ENCODE data around the gene ABCA13. TPM values are rescaled to one million over a fixed set of nuclear protein-coding genes. Genes with fewer than 3 reads are reported as not detected.

ABCA13 gene
- total RNA-seq, 1 donor from 2014 or later = 0.35 TPM

GRCh38 chr7:48441848-48442492 lies 270.7 kb downstream of the ABCA13 start:
- H3K4me3 ChIP-seq = no peak overlapping the region
- H3K36me3 ChIP-seq = no peaks in the 10 kb centered on the region
- H3K27ac ChIP-seq = no peak overlapping the region
- H3K9me3 ChIP-seq = no peaks in the 10 kb centered on the region
- intact Hi-C loops (cut with DNase I) = no loop called here
- H3K27me3 ChIP-seq = no peaks in the 10 kb centered on the region
- ATAC-seq (peak; percentile 61), DNase-seq (no peak)
- no peaks in the 10 kb centered on the region for H3K4me1 ChIP-seq
- TF ChIP-seq CTCF (IDR thresholded peaks at IDR 0.05) = no peak

GRCh38 chr7:48443051-48443450 lies 271.8 kb downstream of the ABCA13 start:
- Histone ChIP-seq H3K4me3 (no peak overlapping the region), H3K36me3 (no peaks in the 10 kb centered on the region), H3K4me1 (no peaks in the 10 kb centered on the region), H3K27ac (no peak overlapping the region), H3K27me3 (no peaks in the 10 kb centered on the region), H3K9me3 (no peaks in the 10 kb centered on the region)
- no peak for DNase-seq
- intact Hi-C loops (cut with DNase I) = no loop called here
- ATAC-seq = no peak
- TF ChIP-seq CTCF (IDR thresholded peaks at IDR 0.05) = no peak

- TF ChIP-seq CTCF (IDR thresholded peaks at IDR 0.05) = no peak
- Histone ChIP-seq H3K4me3 (no peak overlapping the region), H3K4me1 (no peaks in the 10 kb centered on the region), H3K9me3 (no peaks in the 10 kb centered on the region), H3K36me3 (no peaks in the 10 kb centered on the region), H3K27ac (no peak overlapping the region), H3K27me3 (no peaks in the 10 kb centered on the region)
- ATAC-seq = no peak
- DNase-seq = no peak
- intact Hi-C loops (cut with DNase I) = no loop called here
These were observed 275.5 kb downstream of the ABCA13 start for GRCh38 chr7:48446721-48447120.

GRCh38 chr7:48452218-48452617 lies 281.0 kb downstream of the ABCA13 start:
- Histone ChIP-seq H3K4me3 (no peak overlapping the region), H3K36me3 (no peaks in the 10 kb centered on the region), H3K27me3 (no peaks in the 10 kb centered on the region), H3K9me3 (no peaks in the 10 kb centered on the region), H3K27ac (no peak overlapping the region), H3K4me1 (no peaks in the 10 kb centered on the region)
- ATAC-seq (no peak), DNase-seq (no peak)
- intact Hi-C loops (cut with DNase I) = no loop called here
- no peak for TF ChIP-seq CTCF (IDR thresholded peaks at IDR 0.05)

GRCh38 chr7:48454750-48455192 lies 283.5 kb downstream of the ABCA13 start:
- no peaks in the 10 kb centered on the region for H3K4me1 ChIP-seq
- no peaks in the 10 kb centered on the region for H3K9me3 ChIP-seq
- H3K27me3 ChIP-seq = no peaks in the 10 kb centered on the region
- TF ChIP-seq CTCF (IDR thresholded peaks at IDR 0.05) = no peak
- H3K4me3 ChIP-seq = no peak overlapping the region
- intact Hi-C loops (cut with DNase I) = no loop called here
- H3K36me3 ChIP-seq = no peaks in the 10 kb centered on the region
- ATAC-seq (peak; percentile 81), DNase-seq (no peak)
- no peak overlapping the region for H3K27ac ChIP-seq

- no peak for DNase-seq
- intact Hi-C loops (cut with DNase I) = no loop called here
- no peak overlapping the region for H3K4me3 ChIP-seq
These were observed 284.1 kb downstream of the ABCA13 start for GRCh38 chr7:48455363-48455762.

More at GRCh38 chr7:48455363-48455762, 284.1 kb downstream of the ABCA13 start:
- Histone ChIP-seq H3K4me1 (no peaks in the 10 kb centered on the region), H3K9me3 (no peaks in the 10 kb centered on the region), H3K27me3 (no peaks in the 10 kb centered on the region), H3K27ac (no peak overlapping the region), H3K36me3 (no peaks in the 10 kb centered on the region)
- no peak for TF ChIP-seq CTCF (IDR thresholded peaks at IDR 0.05)
- peak; percentile 55 for ATAC-seq
